ENCODE data around the gene PTPRM.

Gene PTPRM

DNA sequence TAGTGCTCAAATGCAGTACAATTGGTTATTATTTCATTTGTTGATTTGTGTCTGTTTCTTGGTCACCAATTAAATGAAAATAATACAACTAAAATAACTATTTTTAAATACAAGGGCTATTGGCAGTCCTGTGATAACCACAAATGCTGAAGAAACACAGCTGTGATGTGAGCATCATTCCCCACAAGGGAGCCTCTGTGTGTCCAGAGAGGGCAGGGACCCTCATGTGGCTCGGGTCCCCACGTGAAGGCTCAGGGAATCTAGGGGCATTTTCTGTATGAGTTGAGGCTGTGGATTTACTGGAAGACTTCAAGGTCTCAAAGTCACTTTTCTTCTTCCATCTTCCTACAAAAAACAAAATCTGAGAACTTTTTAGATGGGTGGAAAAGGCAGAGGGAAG is 726.1 kb downstream of the PTPRM start:
- H3K4me1 ChIP-seq: no peaks in the 10 kb centered on the region
- in situ Hi-C loops (cut with MboI; ENCODE audit: low sequenced_read_pairs): no loop called here

GRCh38 chr18:8296886-8297616 is 729.9 kb downstream of the PTPRM start:
- Histone ChIP-seq H3K4me1 (no peaks in the 10 kb centered on the region), H3K4me3 (no peak overlapping the region), H3K27me3 (ENCODE audit: low read depth) (no peaks in the 10 kb centered on the region), H3K36me3 (replicated peaks) (no peaks in the 10 kb centered on the region), H3K9me3 (no peaks in the 10 kb centered on the region)
- in situ Hi-C loops (cut with MboI; ENCODE audit: low sequenced_read_pairs): no loop called here
- DNase-seq (ENCODE audit: low spot score in 2 of 2): no peak

More for the DNA sequence above, 726.1 kb downstream of the PTPRM start:
- no peak overlapping the region for H3K4me3 ChIP-seq
- no peaks in the 10 kb centered on the region for H3K36me3 ChIP-seq (replicated peaks)
- DNase-seq (ENCODE audit: low spot score in 2 of 2): no peak
- no peaks in the 10 kb centered on the region for H3K27me3 ChIP-seq (ENCODE audit: low read depth)
- no peaks in the 10 kb centered on the region for H3K9me3 ChIP-seq

GRCh38 chr18:8298186-8298585 is 731.1 kb downstream of the PTPRM start:
- Histone ChIP-seq H3K4me3 (no peak overlapping the region), H3K9me3 (no peaks in the 10 kb centered on the region), H3K36me3 (replicated peaks) (no peaks in the 10 kb centered on the region), H3K27me3 (ENCODE audit: low read depth) (no peaks in the 10 kb centered on the region), H3K4me1 (no peaks in the 10 kb centered on the region)
- DNase-seq (ENCODE audit: low spot score in 2 of 2): no peak
- in situ Hi-C loops (cut with MboI; ENCODE audit: low sequenced_read_pairs): no loop called here

GRCh38 chr18:8299054-8299980 is 732.2 kb downstream of the PTPRM start:
- H3K27me3 ChIP-seq (ENCODE audit: low read depth): no peaks in the 10 kb centered on the region
- no peaks in the 10 kb centered on the region for H3K4me1 ChIP-seq
- in situ Hi-C loops (cut with MboI; ENCODE audit: low sequenced_read_pairs): no loop called here
- H3K36me3 ChIP-seq (replicated peaks): no peaks in the 10 kb centered on the region
- no peak overlapping the region for H3K4me3 ChIP-seq
- DNase-seq (ENCODE audit: low spot score in 2 of 2): no peak
- no peaks in the 10 kb centered on the region for H3K9me3 ChIP-seq

DNA sequence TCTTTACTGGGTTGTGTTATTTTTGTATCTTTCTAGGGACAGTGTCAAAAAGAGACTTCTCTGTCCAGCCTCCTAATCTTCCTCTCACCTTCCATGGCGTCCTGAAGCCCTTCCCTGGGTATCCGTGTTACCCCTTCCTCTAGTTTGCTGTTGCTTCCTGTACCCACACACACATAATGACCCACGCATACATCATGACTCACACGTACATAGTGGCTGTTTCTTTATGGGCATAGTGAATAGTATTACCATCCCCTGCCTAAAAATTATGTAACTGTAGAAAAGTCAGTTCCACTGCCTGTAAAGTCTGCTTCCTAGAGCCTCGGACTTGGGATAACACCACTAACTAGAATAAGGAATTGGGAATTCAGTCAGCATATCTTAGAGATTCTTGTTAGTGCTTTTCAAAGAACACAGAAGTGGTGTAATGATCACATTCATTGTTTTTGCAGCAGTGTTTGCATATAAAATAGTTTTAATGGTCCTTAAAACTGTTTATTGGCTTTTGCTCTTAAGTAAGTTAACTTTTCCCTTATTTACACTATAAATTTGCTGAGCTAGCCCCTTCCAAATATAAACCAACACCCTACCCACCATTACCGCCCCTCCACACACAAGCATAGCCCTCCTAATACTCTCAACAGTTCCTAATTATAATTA is 733.8 kb downstream of the PTPRM start:
- in situ Hi-C loops (cut with MboI; ENCODE audit: low sequenced_read_pairs): loop anchor here (25.0 kb wide), 2 partner anchors 111 to 214 kb away; no protein-coding TSS in a partner anchor
- Histone ChIP-seq H3K27me3 (ENCODE audit: low read depth) (no peaks in the 10 kb centered on the region), H3K36me3 (replicated peaks) (no peaks in the 10 kb centered on the region), H3K4me3 (no peak overlapping the region), H3K4me1 (no peaks in the 10 kb centered on the region), H3K9me3 (no peaks in the 10 kb centered on the region)
- no peak for DNase-seq (ENCODE audit: low spot score in 2 of 2)

- DNase-seq (ENCODE audit: low spot score in 2 of 2): no peak
- no peaks in the 10 kb centered on the region for H3K9me3 ChIP-seq
- H3K27me3 ChIP-seq (ENCODE audit: low read depth): no peaks in the 10 kb centered on the region
- no peaks in the 10 kb centered on the region for H3K4me1 ChIP-seq
- in situ Hi-C loops (cut with MboI; ENCODE audit: low sequenced_read_pairs): loop anchor here (25.0 kb wide), 2 partner anchors 111 to 214 kb away; no protein-coding TSS in a partner anchor
- H3K4me3 ChIP-seq: no peak overlapping the region
- no peaks in the 10 kb centered on the region for H3K36me3 ChIP-seq (replicated peaks)
Observed at GRCh38 chr18:8301427-8302172, 734.5 kb downstream of the PTPRM start.

GRCh38 chr18:8303151-8303755 is 736.1 kb downstream of the PTPRM start:
- Histone ChIP-seq H3K9me3 (no peaks in the 10 kb centered on the region), H3K27me3 (ENCODE audit: low read depth) (no peaks in the 10 kb centered on the region), H3K4me1 (no peaks in the 10 kb centered on the region), H3K4me3 (no peak overlapping the region), H3K36me3 (replicated peaks) (no peaks in the 10 kb centered on the region)
- DNase-seq (ENCODE audit: low spot score in 2 of 2): no peak
- in situ Hi-C loops (cut with MboI; ENCODE audit: low sequenced_read_pairs): loop anchor here (25.0 kb wide), 2 partner anchors 109 to 216 kb away; no protein-coding TSS in a partner anchor

GRCh38 chr18:8307960-8308359 is 740.8 kb downstream of the PTPRM start:
- no peak overlapping the region for H3K4me3 ChIP-seq
- no peak for DNase-seq (ENCODE audit: low spot score in 2 of 2)
- no peaks in the 10 kb centered on the region for H3K27me3 ChIP-seq (ENCODE audit: low read depth)
- in situ Hi-C loops (cut with MboI; ENCODE audit: low sequenced_read_pairs): loop anchor here (25.0 kb wide), 2 partner anchors 104 to 221 kb away; no protein-coding TSS in a partner anchor
- H3K9me3 ChIP-seq: no peaks in the 10 kb centered on the region
- H3K36me3 ChIP-seq (replicated peaks): no peaks in the 10 kb centered on the region
- H3K4me1 ChIP-seq: no peaks in the 10 kb centered on the region

- no peaks in the 10 kb centered on the region for H3K9me3 ChIP-seq
- no peaks in the 10 kb centered on the region; the same call in 1 of the 2 replicates for H3K27me3 ChIP-seq (ENCODE audit: low read depth)
- H3K4me3 ChIP-seq: no peak overlapping the region
- H3K4me1 ChIP-seq: no peaks in the 10 kb centered on the region
- no peaks in the 10 kb centered on the region for H3K36me3 ChIP-seq (replicated peaks)
- in situ Hi-C loops (cut with MboI; ENCODE audit: low sequenced_read_pairs): loop anchor here (25.0 kb wide), 2 partner anchors 99 to 226 kb away; no protein-coding TSS in a partner anchor
- no peak for DNase-seq (ENCODE audit: low spot score in 2 of 2)
Observed at GRCh38 chr18:8313043-8313442, 745.9 kb downstream of the PTPRM start.

DNA sequence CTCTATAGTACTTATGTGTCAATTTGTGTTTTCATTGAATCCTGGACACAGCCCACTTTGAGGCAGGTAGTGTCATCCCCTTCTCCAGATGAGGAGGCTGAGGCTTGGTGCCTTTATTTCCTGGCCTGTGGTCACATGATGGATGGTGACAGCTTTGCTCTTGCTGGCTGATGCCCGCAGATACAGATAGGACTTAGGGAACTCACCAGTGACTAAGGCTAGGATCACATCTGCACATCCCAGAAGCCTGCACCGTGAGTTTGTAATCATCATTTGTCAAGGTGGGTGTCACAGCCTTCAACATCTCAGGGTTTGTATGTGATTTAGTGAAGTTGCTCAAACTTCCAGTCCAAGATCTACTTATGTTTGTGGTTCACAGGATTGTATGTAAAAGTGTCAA is 747.0 kb downstream of the PTPRM start:
- Histone ChIP-seq H3K27me3 (ENCODE audit: low read depth) (no peaks in the 10 kb centered on the region; the same call in 1 of the 2 replicates), H3K4me3 (no peak overlapping the region), H3K36me3 (replicated peaks) (no peaks in the 10 kb centered on the region), H3K4me1 (no peaks in the 10 kb centered on the region), H3K9me3 (no peaks in the 10 kb centered on the region)
- DNase-seq (ENCODE audit: low spot score in 2 of 2): no peak
- in situ Hi-C loops (cut with MboI; ENCODE audit: low sequenced_read_pairs): loop anchor here (25.0 kb wide), 2 partner anchors 98 to 227 kb away; no protein-coding TSS in a partner anchor

- no peaks in the 10 kb centered on the region for H3K36me3 ChIP-seq (replicated peaks)
- no peaks in the 10 kb centered on the region; the same call in 1 of the 2 replicates for H3K27me3 ChIP-seq (ENCODE audit: low read depth)
- H3K9me3 ChIP-seq: no peaks in the 10 kb centered on the region
- no peak overlapping the region for H3K4me3 ChIP-seq
- H3K4me1 ChIP-seq: no peaks in the 10 kb centered on the region
- in situ Hi-C loops (cut with MboI; ENCODE audit: low sequenced_read_pairs): loop anchor here (25.0 kb wide), 2 partner anchors 92 to 233 kb away; no protein-coding TSS in a partner anchor
- no peak for DNase-seq (ENCODE audit: low spot score in 2 of 2)
Observed at GRCh38 chr18:8319798-8320489, 752.8 kb downstream of the PTPRM start.

DNA sequence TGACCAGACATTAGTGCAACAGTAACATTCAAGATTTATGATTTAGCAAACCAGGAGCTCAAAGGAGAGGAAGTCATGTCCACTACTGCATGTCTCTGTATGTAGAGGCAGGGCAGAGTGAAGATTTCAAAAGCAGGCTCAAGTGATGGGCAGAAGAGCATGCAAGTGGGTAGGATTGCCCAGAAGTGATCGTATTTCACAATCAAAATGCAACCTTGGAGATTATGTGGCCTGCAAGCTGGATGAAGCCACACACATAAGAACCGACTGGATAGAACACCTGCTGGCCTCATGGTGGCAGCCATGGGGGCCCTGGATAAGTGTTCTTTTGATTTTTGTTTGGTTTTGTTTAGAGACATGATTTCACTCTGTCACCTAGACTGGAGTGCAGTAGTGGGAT is 755.4 kb downstream of the PTPRM start:
- no peak for DNase-seq (ENCODE audit: low spot score in 2 of 2)
- Histone ChIP-seq H3K4me3 (no peak overlapping the region), H3K9me3 (no peaks in the 10 kb centered on the region), H3K4me1 (no peaks in the 10 kb centered on the region), H3K36me3 (replicated peaks) (no peaks in the 10 kb centered on the region), H3K27me3 (ENCODE audit: low read depth) (no peaks in the 10 kb centered on the region)
- in situ Hi-C loops (cut with MboI; ENCODE audit: low sequenced_read_pairs): loop anchor here (25.0 kb wide), 2 partner anchors 90 to 235 kb away; no protein-coding TSS in a partner anchor

Measured in HAP-1 (cell line).